Stimulated activated naive CD8-positive, alpha-beta T cell treated with anti-CD3 and anti-CD28 coated beads, Interleukin-15, amount 100 ng/mL, for 72 hours (primary cell): ENCODE data around the gene MPDU1.
A peak's percentile ranks its signal among the peaks of the same experiment; 100 is the strongest.

Experiments used
- ATAC-seq: fragments of 150-1000 bp; cut with Tn5 transposase; 2 replicates; pipeline ENCODE4 v1.10.0; 2021; ENCODE audit warnings: mild to moderate bottlenecking, moderate library complexity
- DNase-seq, 2 donors: peaks; one replicate each; pipeline ENCODE4 v3.0.0; 2021 to 2022
- H3K27ac Mint-ChIP-seq, 2 donors: one replicate each; pipeline ENCODE4 v1.8.0; 2022; ENCODE audit warnings: mild to moderate bottlenecking in 2 of 2, mixed read lengths in 2 of 2, moderate library complexity in 2 of 2
- H3K27me3 Mint-ChIP-seq: one replicate; pipeline ENCODE4 v1.8.0; 2022; ENCODE audit warnings: mixed read lengths
- H3K4me1 Mint-ChIP-seq: one replicate; pipeline ENCODE4 v1.8.0; 2022; ENCODE audit warnings: mild to moderate bottlenecking, mixed read lengths
- H3K4me3 Mint-ChIP-seq, 2 donors: one replicate each; pipeline ENCODE4 v1.8.0; 2022; ENCODE audit warnings: mild to moderate bottlenecking in 2 of 2, mixed read lengths in 2 of 2, moderate library complexity in 1 of 2
- H3K9me3 Mint-ChIP-seq, 2 donors: one replicate each; pipeline ENCODE4 v1.8.0; 2022; ENCODE audit warnings: mixed read lengths in 2 of 2

Gene MPDU1

DNA sequence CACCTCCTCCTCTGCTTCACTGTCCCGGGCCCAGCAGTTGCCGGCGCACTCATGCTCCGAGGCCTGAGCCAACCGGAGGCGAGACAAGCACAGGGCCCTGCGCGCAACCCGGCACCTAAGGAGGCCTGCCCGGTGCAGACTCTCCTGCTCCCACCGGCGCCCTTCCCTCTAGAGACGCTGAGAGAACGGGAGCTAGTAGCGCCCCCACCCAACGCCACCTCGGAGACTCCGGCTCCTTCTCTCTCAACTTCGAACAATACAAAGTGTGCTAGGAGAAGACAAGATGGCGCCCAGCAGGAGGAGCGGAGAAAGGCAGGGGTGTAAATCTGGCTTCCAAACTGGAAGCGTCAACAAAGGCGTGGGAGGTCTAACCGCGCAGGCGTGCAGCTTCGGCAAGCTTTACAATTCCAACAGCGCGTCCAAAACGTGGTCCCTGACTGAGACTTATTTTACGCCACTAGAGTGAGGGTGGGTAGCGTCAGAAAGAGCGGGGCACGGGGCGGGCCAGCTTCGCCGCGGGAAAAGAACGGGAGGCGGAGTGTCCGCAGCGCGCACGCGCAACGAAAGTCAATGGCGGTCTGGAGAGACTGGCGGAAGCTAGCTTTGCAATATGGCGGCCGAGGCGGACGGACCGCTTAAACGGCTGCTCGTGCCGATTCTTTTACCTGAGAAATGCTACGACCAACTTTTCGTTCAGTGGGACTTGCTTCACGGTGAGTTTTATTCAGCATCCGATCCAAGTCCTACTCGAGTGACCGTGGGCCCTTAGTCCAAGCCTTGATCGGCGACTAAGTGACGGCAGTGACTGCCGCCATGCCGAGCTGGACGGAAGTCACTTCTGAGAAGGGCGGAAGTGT lies at the start of gene MPDU1:
Gene MPDU1, plus strand, starts transcription at position 600 of the 857 bp plus-strand sequence. Its CDS starts 11 bp downstream, at position 611.
- Mint-ChIP-seq H3K4me1 (peaks cover 83% of the 10 kb centered on the region), H3K9me3 (no peaks in the 10 kb centered on the region), H3K27me3 (no peaks in the 10 kb centered on the region), H3K4me3 (peak within 1 kb of the TSS; percentile 88 to 97), H3K27ac (peak within 1 kb of the TSS; percentile 99 to 100)
- ATAC-seq (peak; percentile 75), DNase-seq (peak; percentile 95 to 97)

DNA sequence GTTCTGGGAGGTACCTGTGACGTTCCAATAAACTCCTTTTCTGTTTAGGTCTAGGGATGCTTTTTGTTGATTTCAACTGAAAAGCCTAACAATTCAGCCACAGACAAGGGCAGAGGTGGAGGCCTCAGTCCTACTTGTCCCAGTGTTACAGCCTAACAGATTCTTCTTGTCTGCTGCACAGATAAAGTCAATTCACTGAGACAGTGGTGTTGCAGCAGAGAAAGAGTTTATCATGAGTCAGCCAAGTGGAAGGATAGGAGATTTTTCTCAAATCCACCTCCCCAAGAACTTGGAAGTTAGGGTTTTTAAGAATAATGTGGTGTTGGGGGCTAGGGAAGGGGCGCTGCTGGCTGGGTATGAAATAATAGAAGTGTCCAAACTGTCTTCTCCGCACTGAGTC lies 45.6 kb upstream of the MPDU1 start:
- Mint-ChIP-seq H3K4me3 (no peak overlapping the region), H3K27me3 (no peaks in the 10 kb centered on the region), H3K9me3 (no peaks in the 10 kb centered on the region), H3K27ac (no peak overlapping the region), H3K4me1 (no peaks in the 10 kb centered on the region)
- ATAC-seq = no peak
- DNase-seq = no peak

DNA sequence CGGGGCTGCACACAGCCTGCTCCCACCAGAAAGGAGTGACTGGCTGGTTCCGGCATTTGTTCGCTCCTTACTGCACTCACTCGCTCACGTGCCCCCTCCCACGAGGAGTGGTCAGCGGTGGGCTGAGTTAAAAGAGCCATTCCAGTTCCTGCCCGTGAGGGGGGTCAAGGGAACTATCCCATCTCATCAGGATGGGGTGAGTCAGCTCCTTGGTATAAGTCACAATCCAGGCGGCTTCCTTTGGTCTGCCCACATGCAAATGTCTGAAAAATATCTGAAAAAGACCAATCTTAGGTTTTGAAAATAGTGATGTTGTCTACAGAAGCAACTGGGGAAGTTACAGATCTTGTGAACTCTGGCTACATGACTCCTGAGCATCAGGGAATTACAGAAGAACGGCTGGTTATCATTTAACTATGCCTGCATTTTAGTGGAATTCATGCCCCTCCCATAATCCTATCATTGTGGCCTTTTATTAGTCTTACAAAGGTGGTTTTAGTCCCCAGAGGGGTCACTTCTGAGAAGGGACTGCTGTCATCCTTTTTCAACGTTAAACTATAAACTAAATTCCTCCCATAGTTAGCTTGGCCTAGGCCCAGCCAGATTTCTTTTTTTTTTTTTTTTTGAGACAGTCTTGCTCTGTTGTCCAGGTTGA lies 44.6 kb upstream of the MPDU1 start:
- Mint-ChIP-seq H3K27me3 (no peaks in the 10 kb centered on the region), H3K4me1 (no peaks in the 10 kb centered on the region)

DNA sequence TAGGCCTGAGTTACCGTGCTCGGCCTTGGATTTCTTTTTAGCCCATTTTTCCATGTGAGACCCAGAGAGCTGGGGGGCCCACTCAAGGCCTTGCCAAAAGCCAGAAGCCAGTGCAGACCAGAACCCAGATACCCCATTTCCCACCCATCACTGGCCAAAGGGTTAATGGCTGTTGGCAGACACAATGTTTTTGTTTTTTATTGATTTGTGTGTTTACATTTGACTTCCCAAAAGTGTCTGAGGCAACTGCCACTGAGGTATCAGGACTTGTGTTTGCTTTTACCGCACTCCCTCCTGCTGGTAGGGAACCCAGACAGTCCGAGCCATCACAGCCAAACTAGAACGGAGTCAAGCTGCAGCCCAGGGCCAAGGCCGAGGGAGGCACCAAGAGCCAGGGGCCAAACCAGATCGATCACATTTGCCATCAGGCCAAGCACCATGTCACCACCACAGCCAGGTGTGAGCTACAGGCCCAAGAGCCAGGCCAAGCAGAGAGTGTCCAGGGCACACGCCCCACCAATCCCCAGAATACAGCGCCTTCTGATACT lies 42.5 kb upstream of the MPDU1 start:
- Mint-ChIP-seq H3K27ac (no peak overlapping the region), H3K27me3 (no peaks in the 10 kb centered on the region), H3K4me3 (no peak overlapping the region), H3K4me1 (no peaks in the 10 kb centered on the region), H3K9me3 (no peaks in the 10 kb centered on the region)
- ATAC-seq (no peak), DNase-seq (no peak)

More for the DNA sequence above, 44.6 kb upstream of the MPDU1 start:
- DNase-seq (no peak), ATAC-seq (no peak)
- Mint-ChIP-seq H3K27ac (no peak overlapping the region), H3K9me3 (no peaks in the 10 kb centered on the region), H3K4me3 (no peak overlapping the region)

DNA sequence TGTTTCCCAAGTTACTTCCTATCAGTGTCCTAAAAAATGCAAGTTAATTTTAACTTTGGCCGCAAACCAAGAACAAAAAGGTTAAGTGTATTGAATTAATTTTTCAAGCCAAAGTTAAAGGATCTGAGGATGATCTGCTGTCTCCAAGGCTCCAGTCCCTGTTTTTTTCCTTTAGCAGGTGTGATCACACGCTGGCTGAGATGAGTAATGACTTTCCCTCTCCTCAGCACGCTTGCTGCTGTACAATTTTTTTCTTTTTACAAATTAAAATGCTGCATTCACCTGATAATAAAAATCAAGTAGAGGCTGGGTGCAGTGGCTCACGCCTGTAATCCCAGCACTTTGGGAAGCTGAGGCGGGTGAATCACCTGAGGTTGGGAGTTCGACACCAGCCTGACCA lies 38.7 kb upstream of the MPDU1 start:
- ATAC-seq = no peak
- no peaks in the 10 kb centered on the region for H3K9me3 Mint-ChIP-seq
- no peak overlapping the region for H3K4me3 Mint-ChIP-seq
- H3K4me1 Mint-ChIP-seq = peaks cover 21% of the 10 kb centered on the region
- no peak overlapping the region for H3K27ac Mint-ChIP-seq
- DNase-seq = no peak
- H3K27me3 Mint-ChIP-seq = no peaks in the 10 kb centered on the region

DNA sequence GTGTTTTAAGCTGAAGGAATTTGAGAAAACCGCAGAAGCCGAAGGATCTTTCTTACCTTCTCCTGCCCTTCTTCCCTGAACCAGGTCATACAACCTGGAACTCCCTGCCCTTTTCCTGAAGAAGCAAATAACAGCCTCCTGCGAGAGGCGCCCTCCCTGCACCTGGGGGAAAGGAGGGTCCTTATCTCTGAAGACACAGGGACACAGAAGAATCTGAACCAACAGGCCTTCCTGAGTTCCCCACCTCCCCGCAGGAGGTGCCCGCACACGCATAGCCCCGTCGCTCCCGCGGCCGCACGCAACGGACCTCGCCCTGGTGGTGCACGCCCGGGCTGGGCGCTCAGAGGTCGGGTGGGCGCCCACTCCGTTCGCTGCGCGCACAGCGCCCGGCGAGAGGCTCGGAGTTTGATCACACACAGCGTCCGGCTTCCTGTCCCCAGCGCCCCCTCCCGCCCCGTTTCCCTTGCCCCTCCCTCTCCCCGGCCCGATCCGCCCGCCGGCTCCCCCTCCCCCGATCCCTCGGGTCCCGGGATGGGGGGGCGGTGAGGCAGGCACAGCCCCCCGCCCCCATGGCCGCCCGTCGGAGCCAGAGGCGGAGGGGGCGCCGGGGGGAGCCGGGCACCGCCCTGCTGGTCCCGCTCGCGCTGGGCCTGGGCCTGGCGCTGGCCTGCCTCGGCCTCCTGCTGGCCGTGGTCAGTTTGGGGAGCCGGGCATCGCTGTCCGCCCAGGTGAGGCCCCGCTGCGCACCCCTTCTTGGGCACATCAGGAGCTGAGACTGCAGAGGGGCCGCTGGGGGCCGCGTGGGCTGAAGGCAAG lies 34.9 kb upstream of the MPDU1 start, which contains the start of gene TNFSF12:
Gene TNFSF12, plus strand, starts transcription at position 474 of the 816 bp plus-strand sequence. Its CDS starts 96 bp downstream, at position 570.
- H3K4me1 Mint-ChIP-seq = peaks cover 59% of the 10 kb centered on the region
- H3K27ac Mint-ChIP-seq = peak within 1 kb of the TSS; percentile 74 to 75
- no peaks in the 10 kb centered on the region for H3K9me3 Mint-ChIP-seq
- no peaks in the 10 kb centered on the region for H3K27me3 Mint-ChIP-seq
- ATAC-seq (peak; percentile 68), DNase-seq (peak; percentile 54 to 62)
- peak within 1 kb of the TSS; percentile 85 to 88 for H3K4me3 Mint-ChIP-seq

DNA sequence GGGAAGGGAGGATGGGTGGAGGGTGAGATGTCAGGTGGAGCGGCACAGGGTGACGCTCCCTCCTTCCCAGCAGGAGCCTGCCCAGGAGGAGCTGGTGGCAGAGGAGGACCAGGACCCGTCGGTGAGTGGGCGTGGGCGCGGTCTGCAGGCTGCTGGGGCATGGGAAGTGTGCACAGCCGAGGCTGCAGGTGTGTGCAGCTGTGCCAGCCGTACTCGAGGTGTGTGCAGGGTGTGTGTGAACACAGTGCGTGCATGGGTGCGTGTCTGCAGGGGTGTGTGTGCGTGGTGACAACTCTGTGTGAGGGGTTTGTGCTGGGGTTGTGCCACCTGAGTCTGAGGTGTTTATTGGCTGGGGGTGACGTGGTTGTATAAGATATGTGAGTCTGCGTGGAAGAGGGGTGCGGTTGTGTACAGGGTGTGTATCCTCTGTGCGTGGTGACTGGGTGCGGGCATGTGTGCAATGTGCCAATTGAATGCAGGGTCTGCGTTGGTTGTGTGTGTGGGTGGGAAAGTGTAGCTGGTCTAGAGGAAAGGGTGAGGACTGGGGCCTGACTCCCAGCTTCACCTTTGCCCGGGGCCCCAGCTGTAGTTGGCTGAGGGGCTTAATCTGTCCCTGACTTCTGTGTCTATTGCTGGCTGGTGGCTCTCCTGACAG lies 34.1 kb upstream of the MPDU1 start:
- ATAC-seq (peak; percentile 67), DNase-seq (peak; percentile 54 to 58)
- H3K4me3 Mint-ChIP-seq = peak overlapping the region; percentile 77 to 88
- H3K4me1 Mint-ChIP-seq = peaks cover 63% of the 10 kb centered on the region
- no peaks in the 10 kb centered on the region for H3K9me3 Mint-ChIP-seq
- H3K27me3 Mint-ChIP-seq = no peaks in the 10 kb centered on the region
- peak overlapping the region in 1 of 2 donors; percentile 4 for H3K27ac Mint-ChIP-seq

DNA sequence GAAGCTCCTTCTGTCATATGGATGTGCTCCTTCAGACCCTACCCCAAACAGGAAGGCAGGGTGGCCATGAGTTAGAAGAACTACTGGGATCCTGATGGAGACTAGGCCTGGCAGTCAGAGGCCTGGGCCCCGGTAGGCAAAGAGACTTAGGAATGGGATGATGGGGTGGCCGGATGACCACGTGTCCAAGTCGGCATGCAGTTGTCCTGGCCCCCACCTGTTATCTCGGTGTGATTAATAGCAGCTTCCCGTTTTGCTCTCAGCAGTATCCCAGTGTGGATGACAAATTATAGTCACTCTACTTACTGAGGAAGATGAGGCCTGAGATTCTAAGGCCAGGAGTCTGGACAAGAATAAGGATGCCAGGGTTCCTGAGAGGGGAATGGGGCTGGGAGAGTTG lies 33.3 kb upstream of the MPDU1 start:
- DNase-seq (no peak), ATAC-seq (no peak)
- Mint-ChIP-seq H3K4me1 (peaks cover 71% of the 10 kb centered on the region), H3K27ac (no peak overlapping the region), H3K9me3 (no peaks in the 10 kb centered on the region), H3K27me3 (no peaks in the 10 kb centered on the region), H3K4me3 (peak overlapping the region; percentile 19 to 88)

DNA sequence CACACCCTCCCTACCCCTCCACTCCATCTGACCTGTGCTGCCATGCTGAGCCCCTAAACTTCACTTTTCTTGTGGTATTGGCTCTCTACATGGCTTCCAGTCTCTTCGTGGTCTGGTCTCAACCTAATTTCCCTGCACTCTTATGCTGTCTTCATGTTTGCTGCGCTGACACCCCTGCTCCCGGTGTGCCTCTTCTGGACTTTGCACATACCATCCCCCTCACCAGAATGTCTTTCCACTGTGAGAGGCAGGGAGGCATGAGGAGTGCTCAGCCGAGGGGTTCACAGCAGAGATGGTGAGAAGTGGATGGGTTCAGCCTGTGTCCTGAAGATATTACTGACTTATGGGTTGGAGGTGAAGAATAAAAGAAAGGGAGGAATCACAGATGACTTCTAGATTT lies 32.3 kb upstream of the MPDU1 start:
- peak overlapping the region in 1 of 2 donors; percentile 29 for H3K27ac Mint-ChIP-seq
- ATAC-seq = no peak
- H3K4me3 Mint-ChIP-seq = peak overlapping the region; percentile 24 to 61
- H3K27me3 Mint-ChIP-seq = no peaks in the 10 kb centered on the region
- peaks cover 78% of the 10 kb centered on the region for H3K4me1 Mint-ChIP-seq
- no peaks in the 10 kb centered on the region for H3K9me3 Mint-ChIP-seq
- DNase-seq = no peak

DNA sequence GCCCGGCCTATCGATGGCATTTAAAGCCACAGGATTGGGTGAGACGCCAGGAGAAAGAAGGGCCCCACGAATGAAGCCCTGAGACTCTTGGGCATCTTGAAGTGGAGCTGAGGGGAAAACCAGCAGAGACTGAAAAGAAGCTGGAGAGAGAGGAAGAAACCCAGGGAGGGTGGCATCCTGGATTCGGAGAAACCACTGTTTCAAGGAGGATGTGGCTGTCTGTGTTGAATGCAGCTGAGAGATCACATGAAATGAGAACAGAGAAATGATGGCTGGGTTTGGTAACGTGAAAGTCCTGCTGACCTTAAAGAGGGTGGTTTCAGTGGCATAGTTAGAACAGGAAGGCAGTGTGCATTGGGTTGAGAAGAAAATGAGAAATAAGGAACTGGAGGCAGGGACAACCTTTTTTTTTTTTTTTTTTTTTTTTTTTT lies 31.0 kb upstream of the MPDU1 start:
- H3K4me3 Mint-ChIP-seq = peak overlapping the region; percentile 34 to 60
- no peaks in the 10 kb centered on the region for H3K9me3 Mint-ChIP-seq
- peak; percentile 82 for ATAC-seq
- peak overlapping the region; percentile 72 to 89 for H3K27ac Mint-ChIP-seq
- DNase-seq = peak; percentile 39 to 67
- no peaks in the 10 kb centered on the region for H3K27me3 Mint-ChIP-seq
- peaks cover 82% of the 10 kb centered on the region for H3K4me1 Mint-ChIP-seq

DNA sequence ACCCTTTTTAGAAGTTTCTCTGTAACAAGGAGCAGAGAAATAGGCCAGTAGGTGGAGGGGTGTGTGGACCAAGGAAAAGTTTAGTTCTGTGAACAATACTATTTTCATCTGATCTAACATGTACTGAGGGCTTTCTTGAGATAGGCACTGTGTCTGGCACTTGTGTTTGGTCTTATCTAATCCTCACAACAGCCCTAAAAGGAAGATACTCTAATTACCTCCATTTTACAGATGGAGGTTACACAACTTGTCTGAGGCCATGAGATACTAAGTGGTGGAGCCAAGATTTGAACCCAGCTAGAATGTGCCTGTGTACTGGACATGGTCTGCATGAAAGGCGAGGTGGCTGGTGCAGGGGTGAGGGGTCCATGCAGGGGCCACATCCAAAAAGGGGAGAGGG lies 30.3 kb upstream of the MPDU1 start:
- Mint-ChIP-seq H3K27me3 (no peaks in the 10 kb centered on the region), H3K4me1 (peaks cover 82% of the 10 kb centered on the region), H3K27ac (peak overlapping the region; percentile 77 to 94), H3K9me3 (no peaks in the 10 kb centered on the region), H3K4me3 (peak overlapping the region; percentile 9 to 14)
- no peak for DNase-seq
- no peak for ATAC-seq

DNA sequence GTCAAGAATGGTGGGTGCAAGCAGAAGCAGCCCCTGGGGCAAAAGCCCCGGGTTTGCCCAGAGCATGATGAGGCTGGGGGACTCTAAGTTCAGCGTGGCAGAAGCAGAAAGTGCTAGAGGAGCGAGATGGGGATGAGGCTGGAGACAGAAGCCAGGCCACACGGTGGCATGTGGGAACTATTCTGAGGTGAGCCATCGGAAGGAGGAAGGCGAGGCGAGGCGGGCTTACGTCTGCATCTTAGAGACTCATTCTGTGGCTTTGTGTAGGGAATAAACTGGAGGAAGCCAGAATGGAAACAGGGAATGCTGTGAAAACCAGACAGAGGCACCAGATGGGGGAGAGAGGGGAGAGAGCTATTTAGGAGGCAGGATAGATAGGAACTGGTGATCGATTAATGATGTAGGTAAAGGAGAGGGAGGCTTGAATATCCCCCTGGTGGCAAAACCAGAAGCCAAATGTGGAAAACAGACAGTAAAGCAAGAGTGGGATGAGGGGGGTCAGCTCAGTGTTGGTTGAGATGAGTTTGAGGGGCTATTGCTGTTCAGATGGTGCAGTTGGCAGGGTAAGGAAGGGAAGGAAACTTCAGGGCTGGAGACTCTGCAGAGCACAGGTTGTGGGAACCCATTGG lies 28.2 kb upstream of the MPDU1 start:
- Mint-ChIP-seq H3K9me3 (no peaks in the 10 kb centered on the region), H3K27ac (no peak overlapping the region), H3K4me1 (peaks cover 88% of the 10 kb centered on the region)

DNA sequence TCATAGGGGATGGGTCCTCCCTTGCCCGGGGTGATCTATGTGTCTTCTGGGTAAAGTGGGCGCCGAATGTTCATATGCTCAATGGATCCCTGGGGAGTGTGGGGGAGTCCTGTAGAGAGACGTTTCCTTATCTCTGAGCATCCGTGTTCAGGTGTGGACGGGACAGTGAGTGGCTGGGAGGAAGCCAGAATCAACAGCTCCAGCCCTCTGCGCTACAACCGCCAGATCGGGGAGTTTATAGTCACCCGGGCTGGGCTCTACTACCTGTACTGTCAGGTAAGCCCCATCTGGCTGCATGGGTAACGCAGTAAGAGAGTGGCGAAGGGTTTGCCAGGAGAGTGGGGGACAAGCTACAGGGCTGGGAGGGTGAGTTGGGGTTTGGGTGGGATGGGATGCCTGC lies 27.0 kb upstream of the MPDU1 start:
- H3K27me3 Mint-ChIP-seq = no peaks in the 10 kb centered on the region
- peaks cover 83% of the 10 kb centered on the region for H3K4me1 Mint-ChIP-seq
- ATAC-seq (no peak), DNase-seq (no peak)
- H3K4me3 Mint-ChIP-seq = peak overlapping the region in 1 of 2 donors; percentile 33
- no peak overlapping the region for H3K27ac Mint-ChIP-seq
- no peaks in the 10 kb centered on the region for H3K9me3 Mint-ChIP-seq

More for the DNA sequence above, 28.2 kb upstream of the MPDU1 start:
- ATAC-seq = no peak
- no peak overlapping the region for H3K4me3 Mint-ChIP-seq
- no peak for DNase-seq
- H3K27me3 Mint-ChIP-seq = no peaks in the 10 kb centered on the region

DNA sequence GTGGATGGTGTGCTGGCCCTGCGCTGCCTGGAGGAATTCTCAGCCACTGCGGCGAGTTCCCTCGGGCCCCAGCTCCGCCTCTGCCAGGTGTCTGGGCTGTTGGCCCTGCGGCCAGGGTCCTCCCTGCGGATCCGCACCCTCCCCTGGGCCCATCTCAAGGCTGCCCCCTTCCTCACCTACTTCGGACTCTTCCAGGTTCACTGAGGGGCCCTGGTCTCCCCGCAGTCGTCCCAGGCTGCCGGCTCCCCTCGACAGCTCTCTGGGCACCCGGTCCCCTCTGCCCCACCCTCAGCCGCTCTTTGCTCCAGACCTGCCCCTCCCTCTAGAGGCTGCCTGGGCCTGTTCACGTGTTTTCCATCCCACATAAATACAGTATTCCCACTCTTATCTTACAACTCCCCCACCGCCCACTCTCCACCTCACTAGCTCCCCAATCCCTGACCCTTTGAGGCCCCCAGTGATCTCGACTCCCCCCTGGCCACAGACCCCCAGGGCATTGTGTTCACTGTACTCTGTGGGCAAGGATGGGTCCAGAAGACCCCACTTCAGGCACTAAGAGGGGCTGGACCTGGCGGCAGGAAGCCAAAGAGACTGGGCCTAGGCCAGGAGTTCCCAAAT lies 26.4 kb upstream of the MPDU1 start:
- ATAC-seq (no peak), DNase-seq (no peak)
- no peaks in the 10 kb centered on the region for H3K27me3 Mint-ChIP-seq
- no peak overlapping the region for H3K4me3 Mint-ChIP-seq
- no peaks in the 10 kb centered on the region for H3K9me3 Mint-ChIP-seq
- H3K4me1 Mint-ChIP-seq = peaks cover 77% of the 10 kb centered on the region
- peak overlapping the region in 1 of 2 donors; percentile 41 for H3K27ac Mint-ChIP-seq
